Astrocyte (in vitro differentiated cells and primary cell): ENCODE results near the gene PPM1L. TPM values are rescaled to one million over a fixed set of nuclear protein-coding genes. Genes with fewer than 3 reads are reported as not detected.
A peak's percentile ranks its signal among the peaks of the same experiment; 100 is the strongest.

Source experiments
- DNase-seq: peaks from one replicate; pipeline ENCODE4 v3.0.0-alpha.2; 2010; ENCODE audit warnings: low read depth
- FAIRE-seq: peaks from 2 replicates; lab custom pipeline; 2011; peaks lifted over from hg19 to GRCh38; lab: Jason Lieb, UNC
- H2AFZ ChIP-seq: 2 replicates; pipeline ENCODE4 v1.6.0; 2012; ENCODE audit warnings: low read depth, low read length, inconsistent platforms
- H3K27ac ChIP-seq: 2 replicates; pipeline ENCODE4 v1.5.1; 2011; ENCODE audit warnings: low read depth, low read length, inconsistent platforms
- H3K27me3 ChIP-seq: 2 replicates; pipeline ENCODE4 v1.6.0; 2011; ENCODE audit warnings: low read length, inconsistent platforms; ENCODE audit not compliant: insufficient read depth
- H3K36me3 ChIP-seq: 2 replicates; pipeline ENCODE4 v1.5.1; 2011; ENCODE audit warnings: low read length, inconsistent platforms; ENCODE audit not compliant: insufficient read depth
- H3K4me1 ChIP-seq: 2 replicates; pipeline ENCODE4 v1.5.1; 2011; ENCODE audit warnings: low read length, inconsistent platforms; ENCODE audit not compliant: insufficient read depth
- H3K4me2 ChIP-seq: 2 replicates; pipeline ENCODE4 v1.6.0; 2012; ENCODE audit warnings: low read length, inconsistent platforms
- H3K4me3 ChIP-seq: 2 replicates; pipeline ENCODE4 v1.5.1; 2011; ENCODE audit warnings: low read depth, mild to moderate bottlenecking, low read length, inconsistent platforms; ENCODE audit not compliant: insufficient read depth
- H3K79me2 ChIP-seq: 2 replicates; pipeline ENCODE4 v1.6.0; 2012; ENCODE audit warnings: mild to moderate bottlenecking, low read length, inconsistent platforms; ENCODE audit not compliant: insufficient read depth
- H3K9ac ChIP-seq: 2 replicates; pipeline ENCODE4 v1.6.0; 2012; ENCODE audit warnings: mild to moderate bottlenecking, low read length, inconsistent platforms
- H3K9me3 ChIP-seq: 2 replicates; pipeline ENCODE4 v1.5.1; 2012; ENCODE audit warnings: low read depth, mild to moderate bottlenecking, low read length, inconsistent platforms; ENCODE audit not compliant: insufficient read depth
- H4K20me1 ChIP-seq: 2 replicates; pipeline ENCODE4 v1.6.0; 2012; ENCODE audit warnings: low read length, inconsistent platforms; ENCODE audit not compliant: insufficient read depth
- H3K27ac Mint-ChIP-seq: one replicate; pipeline ENCODE4 v1.8.0; 2021; ENCODE audit warnings: mild to moderate bottlenecking, mixed read lengths; ENCODE audit not compliant: unreplicated experiment
- H3K27me3 Mint-ChIP-seq: one replicate; pipeline ENCODE4 v1.8.0; 2021; ENCODE audit warnings: low read depth, mixed read lengths; ENCODE audit not compliant: unreplicated experiment
- H3K36me3 Mint-ChIP-seq: one replicate; pipeline ENCODE4 v1.8.0; 2021; ENCODE audit warnings: low read depth, mixed read lengths; ENCODE audit not compliant: unreplicated experiment
- H3K4me1 Mint-ChIP-seq: one replicate; pipeline ENCODE4 v1.8.0; 2021; ENCODE audit warnings: low read depth, mixed read lengths; ENCODE audit not compliant: unreplicated experiment
- H3K4me3 Mint-ChIP-seq: one replicate; pipeline ENCODE4 v1.8.0; 2021; ENCODE audit warnings: mild to moderate bottlenecking, moderate library complexity, mixed read lengths; ENCODE audit not compliant: unreplicated experiment
- H3K9me3 Mint-ChIP-seq: one replicate; pipeline ENCODE4 v1.8.0; 2021; ENCODE audit warnings: mild to moderate bottlenecking, mixed read lengths; ENCODE audit not compliant: unreplicated experiment
- CTCF ChIP-seq: IDR thresholded peaks from 2 replicates; pipeline ENCODE4 v1.5.1; 2011; ENCODE audit warnings: low read depth, mild to moderate bottlenecking, inconsistent platforms, low read length, moderate library complexity; ENCODE audit not compliant: insufficient read depth
- EZH2 ChIP-seq: IDR thresholded peaks from 2 replicates; pipeline ENCODE4 v1.6.1; 2012; ENCODE audit warnings: mild to moderate bottlenecking, low read length, inconsistent platforms; ENCODE audit not compliant: insufficient read depth
- total RNA-seq: library from RNA; stranded (reverse); gene quantifications from 2 replicates; pipeline ENCODE4 v1.2.1, GENCODE V29; 2021

PPM1L gene
- total RNA-seq, 1 donor from 2014 or later = 6.3 TPM

- Histone ChIP-seq H3K4me1 (peaks cover 12% of the 10 kb centered on the region), H3K4me3 (no peak overlapping the region), H3K9me3 (no peaks in the 10 kb centered on the region), H4K20me1 (no peaks in the 10 kb centered on the region), H3K27ac (no peak overlapping the region), H3K4me2 (no peak overlapping the region), H3K27me3 (no peaks in the 10 kb centered on the region), H2AFZ (no peak overlapping the region), H3K79me2 (no peaks in the 10 kb centered on the region), H3K36me3 (no peaks in the 10 kb centered on the region), H3K9ac (no peak overlapping the region)
- no peak overlapping the region for H3K4me3 Mint-ChIP-seq
- no peaks in the 10 kb centered on the region for H3K27me3 Mint-ChIP-seq
- no peak for DNase-seq
- H3K36me3 Mint-ChIP-seq = no peaks in the 10 kb centered on the region
- H3K27ac Mint-ChIP-seq = no peak overlapping the region
- TF ChIP-seq EZH2 (no peak), CTCF (no peak)
- peaks cover 3% of the 10 kb centered on the region for H3K9me3 Mint-ChIP-seq
- peaks cover 9% of the 10 kb centered on the region for H3K4me1 Mint-ChIP-seq
- FAIRE-seq = no peak
These were observed 310.9 kb downstream of the PPM1L start for GRCh38 chr3:161066930-161067329.

- H3K27ac Mint-ChIP-seq = no peak overlapping the region
- no peak overlapping the region for H3K4me3 Mint-ChIP-seq
- H3K9ac ChIP-seq = no peak overlapping the region
- DNase-seq (no peak), FAIRE-seq (no peak)
- no peaks in the 10 kb centered on the region for H3K9me3 ChIP-seq
- no peaks in the 10 kb centered on the region for H3K27me3 Mint-ChIP-seq
- H4K20me1 ChIP-seq = no peaks in the 10 kb centered on the region
- peaks cover 3% of the 10 kb centered on the region for H3K9me3 Mint-ChIP-seq
- no peak overlapping the region for H3K4me2 ChIP-seq
- no peaks in the 10 kb centered on the region for H3K36me3 Mint-ChIP-seq
- no peak overlapping the region for H3K27ac ChIP-seq
- no peak overlapping the region for H2AFZ ChIP-seq
- no peak overlapping the region for H3K4me3 ChIP-seq
- peaks cover 12% of the 10 kb centered on the region for H3K4me1 ChIP-seq
- no peaks in the 10 kb centered on the region for H3K36me3 ChIP-seq
- H3K27me3 ChIP-seq = no peaks in the 10 kb centered on the region
- H3K4me1 Mint-ChIP-seq = peaks cover 9% of the 10 kb centered on the region
- TF ChIP-seq CTCF = no peak
- TF ChIP-seq EZH2 = no peak
- H3K79me2 ChIP-seq = no peaks in the 10 kb centered on the region
These were observed 311.3 kb downstream of the PPM1L start for GRCh38 chr3:161067335-161067734.

DNA sequence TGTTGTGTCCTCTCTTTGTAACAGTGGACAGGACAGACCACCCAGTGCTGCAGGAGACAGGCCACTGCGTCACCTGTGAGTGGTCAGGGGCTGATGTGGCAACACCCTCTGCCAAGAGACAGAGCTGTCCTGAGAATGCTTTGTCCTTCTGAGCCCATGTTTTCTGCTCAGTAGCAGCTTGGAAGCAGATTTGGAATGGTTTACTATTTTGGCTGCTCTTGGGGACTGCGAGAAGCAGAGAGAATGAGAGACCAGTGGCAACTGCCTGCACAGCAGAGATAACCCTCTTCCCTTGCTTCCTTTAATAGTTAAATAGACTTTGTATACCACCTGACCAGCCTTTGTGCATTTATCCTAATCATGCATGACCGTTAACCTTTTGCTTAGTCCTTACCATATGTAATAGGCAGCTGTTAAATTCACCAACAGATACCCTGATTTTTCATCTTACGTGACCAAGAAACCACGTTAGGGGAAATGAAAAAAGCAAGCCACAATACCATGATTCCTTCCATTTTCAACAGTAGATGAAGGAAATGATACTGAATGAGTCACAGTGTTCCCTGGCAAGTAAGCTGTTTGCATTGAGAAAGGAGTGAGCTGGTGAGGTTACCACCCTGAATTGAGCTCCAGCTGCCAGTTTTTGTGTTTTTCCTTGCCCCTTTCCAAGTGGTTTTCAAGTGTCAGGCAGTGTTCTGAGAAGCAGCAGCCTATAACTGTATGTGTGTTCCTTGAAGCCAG lies 313.6 kb downstream of the PPM1L start:
- Mint-ChIP-seq H3K36me3 (no peaks in the 10 kb centered on the region), H3K9me3 (no peaks in the 10 kb centered on the region), H3K4me1 (peaks cover 9% of the 10 kb centered on the region), H3K27me3 (peaks cover 1% of the 10 kb centered on the region), H3K4me3 (no peak overlapping the region), H3K27ac (no peak overlapping the region)
- peak; percentile 86 for DNase-seq
- TF ChIP-seq CTCF = no peak
- no peak for TF ChIP-seq EZH2
- Histone ChIP-seq H4K20me1 (no peaks in the 10 kb centered on the region), H3K4me2 (peak overlapping the region; percentile 67), H3K36me3 (no peaks in the 10 kb centered on the region), H3K4me1 (peaks cover 12% of the 10 kb centered on the region), H3K9ac (no peak overlapping the region), H2AFZ (peak overlapping the region; percentile 49), H3K9me3 (no peaks in the 10 kb centered on the region), H3K4me3 (peak overlapping the region; percentile 8), H3K27me3 (no peaks in the 10 kb centered on the region), H3K79me2 (no peaks in the 10 kb centered on the region), H3K27ac (peak overlapping the region; percentile 40)
- FAIRE-seq = peak; percentile 86
